Panc1 (cell line): ENCODE measurements around the gene CRY2. TPM values are rescaled to one million over a fixed set of nuclear protein-coding genes. Genes with fewer than 3 reads are reported as not detected.

Experiments used
- ATAC-seq: fragments of 200-7000 bp; cut with Tn5 transposase; 2 replicates; pipeline ENCODE4 v1.9.1; 2020; ENCODE audit warnings: mild to moderate bottlenecking, moderate library complexity
- BruUV-seq: library from RNA; stranded (reverse); fragments of 400-500 nt; replicated peaks from 2 replicates; lab custom pipeline; 2021; lab: Mats Ljungman, UMichigan
- CTCF ChIA-PET: fragments of 300-600 bp; sonication (Branson Sonifier 250); formaldehyde crosslinking; loops from one replicate; lab custom pipeline; 2022; ENCODE audit warnings: antibody characterized with exemption; lab: Charles Lee
- POLR2A ChIA-PET: fragments of 300-600 bp; sonication (Branson Sonifier 250); formaldehyde crosslinking; loops from one replicate; lab custom pipeline; 2022; ENCODE audit warnings: antibody characterized with exemption; lab: Charles Lee
- DNase-seq: peaks from one replicate; pipeline ENCODE4 v3.0.0-alpha.2; 2010; ENCODE audit warnings: low read depth, low spot score
- H3K27ac ChIP-seq: 2 replicates; pipeline ENCODE4 v1.5.1; 2011; ENCODE audit warnings: mild to moderate bottlenecking, low read length, inconsistent platforms
- H3K27me3 ChIP-seq: fragments of 200-500 bp; sonication (Bioruptor generic); 2 replicates; pipeline ENCODE4 v1.6.0; 2014; ENCODE audit warnings: low read length, inconsistent platforms; ENCODE audit not compliant: control insufficient read depth, insufficient read depth
- H3K36me3 ChIP-seq: fragments of 200-500 bp; sonication (Bioruptor generic); 2 replicates; pipeline ENCODE4 v1.5.1; 2014; ENCODE audit warnings: inconsistent platforms, mild to moderate bottlenecking, low read length, moderate library complexity; ENCODE audit not compliant: control insufficient read depth, insufficient read depth
- H3K4me1 ChIP-seq: 2 replicates; pipeline ENCODE4 v1.5.1; 2011; ENCODE audit warnings: inconsistent platforms, mild to moderate bottlenecking, low read length, moderate library complexity; ENCODE audit not compliant: control insufficient read depth, insufficient read depth
- H3K4me3 ChIP-seq, 2 experiments: 2 replicates each; pipeline ENCODE4 v1.5.1; 2011 to 2012; ENCODE audit warnings: low read depth in 2 of 2, low read length in 2 of 2, mild to moderate bottlenecking in 2 of 2, inconsistent platforms in 1 of 2, moderate library complexity in 1 of 2
- H3K9me3 ChIP-seq: fragments of 200-500 bp; sonication (Bioruptor generic); 2 replicates; pipeline ENCODE4 v1.5.1; 2014; ENCODE audit warnings: low read depth, mild to moderate bottlenecking, inconsistent platforms, low read length, moderate library complexity; ENCODE audit not compliant: control insufficient read depth, insufficient read depth
- CTCF ChIP-seq: fragments of 450-650 bp; IDR thresholded peaks from 2 replicates; pipeline ENCODE4 v1.5.1; 2017; ENCODE audit warnings: mild to moderate bottlenecking
- POLR2AphosphoS5 ChIP-seq: IDR thresholded peaks from 2 replicates; pipeline ENCODE4 v1.6.1; 2012; ENCODE audit warnings: mild to moderate bottlenecking, low read depth, low read length, moderate library complexity
- REST ChIP-seq, 2 experiments: IDR thresholded peaks; 2 replicates each; pipeline ENCODE4 v1.6.1; 2011 to 2012; ENCODE audit warnings: low read depth in 2 of 2, control low read depth in 1 of 2, low read length in 1 of 2, mild to moderate bottlenecking in 1 of 2, moderate library complexity in 1 of 2; ENCODE audit not compliant: insufficient read depth in 1 of 2
- SIN3A ChIP-seq: IDR thresholded peaks from 2 replicates; pipeline ENCODE4 v1.6.1; 2012; ENCODE audit warnings: low read depth, mild to moderate bottlenecking, low read length, moderate library complexity, borderline replicate concordance; ENCODE audit not compliant: insufficient read depth
- TCF7L2 ChIP-seq: IDR thresholded peaks from 2 replicates; pipeline ENCODE4 v1.6.1; 2011; ENCODE audit warnings: mild to moderate bottlenecking, low read depth, low read length, inconsistent platforms
- in situ Hi-C: cut with HindIII; loops from 2 replicates; pipeline ENCODE4 v1.10.0; 2016; ENCODE audit warnings: low sequenced_read_pairs, low pct_unique_long_range_greater_than_20kb
- intact Hi-C: fragments of 100-400 bp; cut with micrococcal nuclease; formaldehyde crosslinking; loops from one replicate; pipeline ENCODE4 v1.10.0; 2022; ENCODE audit not compliant: unreplicated experiment
- total RNA-seq: library from RNA; stranded (reverse); gene quantifications from one replicate; pipeline ENCODE4 v1.2.1, GENCODE V29; 2021; ENCODE audit not compliant: unreplicated experiment

CRY2 gene
- total RNA-seq, 1 experiment from 2014 or later, result 14.6 TPM

- CTCF ChIA-PET, result no interaction called here
- peaks cover 3% of the 10 kb centered on the region; the same call in 1 of the 2 replicates for H3K36me3 ChIP-seq
- TF ChIP-seq SIN3A, result no peak
- TF ChIP-seq REST (IDR thresholded peaks at IDR 0.05; ENCODE audit: insufficient read depth in 1 of 2, low read depth in 2 of 2, low read length in 1 of 2), result no peak
- no peak for TF ChIP-seq POLR2AphosphoS5
- no peak for TF ChIP-seq CTCF
- no peak for TF ChIP-seq TCF7L2
- no peaks in the 10 kb centered on the region for H3K9me3 ChIP-seq
- intact Hi-C loops (no loop called here), in situ Hi-C loops (no loop called here)
- no peaks in the 10 kb centered on the region for H3K27me3 ChIP-seq
- ATAC-seq (no peak), DNase-seq (no peak)
- no peak overlapping the region for H3K4me3 ChIP-seq
- H3K4me1 ChIP-seq, result no peaks in the 10 kb centered on the region
- no TSS peak for BruUV-seq
- H3K27ac ChIP-seq, result no peak overlapping the region
- POLR2A ChIA-PET, result no interaction called here
Measured at GRCh38 chr11:45864041-45864440, 16.8 kb downstream of the CRY2 start.

GRCh38 chr11:45869551-45869950, 22.3 kb downstream of the CRY2 start:
- BruUV-seq, result no TSS peak
- in situ Hi-C loops, result no loop called here
- no peaks in the 10 kb centered on the region for H3K27me3 ChIP-seq
- intact Hi-C loops, result no loop called here
- no peak for ATAC-seq
- H3K9me3 ChIP-seq, result no peaks in the 10 kb centered on the region
- no peak overlapping the region for H3K27ac ChIP-seq
- peaks cover 2% of the 10 kb centered on the region; the same call in 1 of the 2 replicates for H3K36me3 ChIP-seq
- ChIA-PET POLR2A (no interaction called here), CTCF (no interaction called here)
- no peaks in the 10 kb centered on the region for H3K4me1 ChIP-seq
- DNase-seq, result no peak
- no peak overlapping the region for H3K4me3 ChIP-seq
- TF ChIP-seq REST (IDR thresholded peaks at IDR 0.05; ENCODE audit: insufficient read depth in 1 of 2, low read depth in 2 of 2, low read length in 1 of 2), result no peak
- TF ChIP-seq SIN3A, result no peak
- TF ChIP-seq POLR2AphosphoS5, result no peak
- no peak for TF ChIP-seq TCF7L2
